ENCODE data around the gene FBXO42.

Gene FBXO42

GRCh38 chr1:16386454-16387113, 34.3 kb upstream of the FBXO42 start:
- Histone ChIP-seq H3K4me3 (ENCODE audit: low read depth in 1 of 2, low read length in 1 of 2) (no peak overlapping the region), H3K4me1 (ENCODE audit: control insufficient read depth in 1 of 2, insufficient read depth in 1 of 2, low read depth in 1 of 2, low read length in 1 of 2) (peaks cover 21 to 22% of the 10 kb centered on the region in 2 experiments), H3K9me3 (no peaks in the 10 kb centered on the region), H3K27ac (peak overlapping the region; percentile 71), H3K27me3 (no peaks in the 10 kb centered on the region), H3K36me3 (no peaks in the 10 kb centered on the region)
- TF ChIP-seq, protein P1, sequence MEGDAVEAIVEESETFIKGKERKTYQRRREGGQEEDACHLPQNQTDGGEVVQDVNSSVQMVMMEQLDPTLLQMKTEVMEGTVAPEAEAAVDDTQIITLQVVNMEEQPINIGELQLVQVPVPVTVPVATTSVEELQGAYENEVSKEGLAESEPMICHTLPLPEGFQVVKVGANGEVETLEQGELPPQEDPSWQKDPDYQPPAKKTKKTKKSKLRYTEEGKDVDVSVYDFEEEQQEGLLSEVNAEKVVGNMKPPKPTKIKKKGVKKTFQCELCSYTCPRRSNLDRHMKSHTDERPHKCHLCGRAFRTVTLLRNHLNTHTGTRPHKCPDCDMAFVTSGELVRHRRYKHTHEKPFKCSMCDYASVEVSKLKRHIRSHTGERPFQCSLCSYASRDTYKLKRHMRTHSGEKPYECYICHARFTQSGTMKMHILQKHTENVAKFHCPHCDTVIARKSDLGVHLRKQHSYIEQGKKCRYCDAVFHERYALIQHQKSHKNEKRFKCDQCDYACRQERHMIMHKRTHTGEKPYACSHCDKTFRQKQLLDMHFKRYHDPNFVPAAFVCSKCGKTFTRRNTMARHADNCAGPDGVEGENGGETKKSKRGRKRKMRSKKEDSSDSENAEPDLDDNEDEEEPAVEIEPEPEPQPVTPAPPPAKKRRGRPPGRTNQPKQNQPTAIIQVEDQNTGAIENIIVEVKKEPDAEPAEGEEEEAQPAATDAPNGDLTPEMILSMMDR (IDR thresholded peaks at IDR 0.05), result no peak

GRCh38 chr1:16385659-16386453, 33.6 kb upstream of the FBXO42 start:
- H3K9me3 ChIP-seq, result no peaks in the 10 kb centered on the region
- TF ChIP-seq, protein P1 (IDR thresholded peaks at IDR 0.05), result no peak
- peak overlapping the region; percentile 71 for H3K27ac ChIP-seq
- no peak overlapping the region for H3K4me3 ChIP-seq (ENCODE audit: low read depth in 1 of 2, low read length in 1 of 2)
- peaks cover 16 to 17% of the 10 kb centered on the region in 2 experiments for H3K4me1 ChIP-seq (ENCODE audit: control insufficient read depth in 1 of 2, insufficient read depth in 1 of 2, low read depth in 1 of 2, low read length in 1 of 2)
- no peaks in the 10 kb centered on the region for H3K27me3 ChIP-seq
- H3K36me3 ChIP-seq, result no peaks in the 10 kb centered on the region

DNA sequence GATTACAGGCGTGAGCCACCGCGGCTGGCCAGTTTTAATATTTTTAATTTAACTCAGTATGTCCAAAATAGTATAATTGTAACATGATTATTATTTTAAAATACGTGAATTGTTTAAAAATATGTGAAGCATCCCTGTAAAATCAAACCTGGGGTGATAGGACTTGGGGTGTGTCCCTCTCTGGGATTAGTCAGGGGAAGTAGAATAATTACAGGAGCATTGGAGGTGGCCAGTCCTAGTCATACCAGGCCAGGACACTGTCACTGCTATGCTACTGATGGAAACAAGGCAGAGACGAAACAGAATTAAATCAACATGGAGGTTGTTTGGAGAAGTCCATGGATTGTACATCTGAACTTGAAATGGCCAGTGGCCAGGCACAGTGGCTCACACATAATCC, 31.6 kb upstream of the FBXO42 start:
- H3K36me3 ChIP-seq, result no peaks in the 10 kb centered on the region
- no peak overlapping the region for H3K4me3 ChIP-seq (ENCODE audit: low read depth in 1 of 2, low read length in 1 of 2)
- no peaks in the 10 kb centered on the region for H3K27me3 ChIP-seq
- H3K9me3 ChIP-seq, result no peaks in the 10 kb centered on the region
- no peak overlapping the region for H3K27ac ChIP-seq
- H3K4me1 ChIP-seq (ENCODE audit: control insufficient read depth in 1 of 2, insufficient read depth in 1 of 2, low read depth in 1 of 2, low read length in 1 of 2), result peaks cover 16 to 17% of the 10 kb centered on the region in 2 experiments
- TF ChIP-seq, protein P1 (IDR thresholded peaks at IDR 0.05), result no peak

DNA sequence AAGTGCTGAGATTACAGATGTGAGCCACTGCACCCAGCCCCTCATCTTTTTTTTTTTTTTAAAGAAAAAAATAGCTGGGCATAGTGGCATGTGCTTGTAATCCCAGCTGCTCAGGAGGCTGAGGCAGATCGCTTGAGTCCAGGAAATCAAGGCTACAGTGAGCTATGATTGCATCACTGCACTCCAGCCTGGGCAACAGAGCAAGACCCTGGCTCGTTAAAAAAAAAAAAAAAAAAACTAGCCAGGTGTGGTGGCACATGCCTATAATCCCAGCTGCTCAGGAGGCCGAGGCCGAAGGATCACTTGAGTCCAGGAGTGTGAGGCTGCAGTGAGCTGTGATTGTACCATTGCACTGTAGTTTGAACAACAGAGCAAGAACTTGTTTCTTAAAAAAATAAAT, 28.6 kb upstream of the FBXO42 start:
- H3K4me1 ChIP-seq (ENCODE audit: control insufficient read depth in 1 of 2, insufficient read depth in 1 of 2, low read depth in 1 of 2, low read length in 1 of 2), result no peaks in the 10 kb centered on the region
- no peak overlapping the region for H3K27ac ChIP-seq
- H3K36me3 ChIP-seq, result no peaks in the 10 kb centered on the region
- TF ChIP-seq, protein P1 (IDR thresholded peaks at IDR 0.05), result no peak
- no peaks in the 10 kb centered on the region for H3K27me3 ChIP-seq
- no peak overlapping the region for H3K4me3 ChIP-seq (ENCODE audit: low read depth in 1 of 2, low read length in 1 of 2)
- no peaks in the 10 kb centered on the region for H3K9me3 ChIP-seq

DNA sequence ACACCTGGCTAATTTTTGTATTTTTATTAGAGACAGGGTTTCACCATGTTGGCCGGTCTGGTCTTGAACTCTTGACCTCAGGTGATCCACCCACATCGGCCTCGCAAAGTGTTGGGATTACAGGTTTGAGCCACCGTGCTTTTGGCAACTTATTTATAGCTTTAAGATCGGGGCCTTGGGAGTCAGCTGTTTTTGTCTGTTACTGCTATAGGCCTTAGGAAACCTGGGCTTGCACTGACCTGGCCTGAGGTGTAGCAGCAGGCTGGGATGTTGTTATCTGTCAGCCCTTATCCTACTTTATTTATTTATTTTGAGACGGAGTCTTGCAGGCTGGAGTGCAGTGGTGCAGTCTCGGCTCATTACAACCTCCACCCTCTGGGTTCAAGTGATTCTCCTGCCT, 26.2 kb upstream of the FBXO42 start:
- Histone ChIP-seq H3K36me3 (no peaks in the 10 kb centered on the region), H3K27ac (no peak overlapping the region), H3K4me3 (ENCODE audit: low read depth in 1 of 2, low read length in 1 of 2) (no peak overlapping the region), H3K27me3 (no peaks in the 10 kb centered on the region), H3K9me3 (no peaks in the 10 kb centered on the region), H3K4me1 (ENCODE audit: control insufficient read depth in 1 of 2, insufficient read depth in 1 of 2, low read depth in 1 of 2, low read length in 1 of 2) (peaks cover 7 to 8% of the 10 kb centered on the region in 2 experiments)
- TF ChIP-seq, protein P1 (IDR thresholded peaks at IDR 0.05), result no peak

Measured in neutrophil (primary cell).